Measurements from ENCODE around the gene FCHSD2. TPM values are rescaled to one million over a fixed set of nuclear protein-coding genes. Genes with fewer than 3 reads are reported as not detected.

The FCHSD2 gene
- total and polyA plus RNA-seq, 2 donors (not counting 3 experiments of a cell fraction or from before 2014, with no cell fraction given): 20.8 to 56.9 TPM

GRCh38 chr11:73004088-73004487, 138.0 kb downstream of the FCHSD2 start:
- POLR2A ChIA-PET: no interaction called here

More at GRCh38 chr11:73004088-73004487, 138.0 kb downstream of the FCHSD2 start:
- H3K4me3 ChIP-seq (replicated peaks in 1 of 3; ENCODE audit: insufficient read depth in 1 of 3, low read depth in 1 of 3, low read length in 3 of 3): no peak overlapping the region
- no peak overlapping the region for H3K9ac ChIP-seq (replicated peaks; ENCODE audit: extremely low read depth, insufficient read depth, low read length)
- H3K9me3 ChIP-seq (replicated peaks; ENCODE audit: control insufficient read depth, insufficient read depth, low read length): no peaks in the 10 kb centered on the region
- H3K4me2 ChIP-seq (ENCODE audit: insufficient read depth, low read length): no peak overlapping the region
- no peaks in the 10 kb centered on the region for H4K20me1 ChIP-seq (replicated peaks; ENCODE audit: control insufficient read depth, extremely low read depth, insufficient read depth, low read length)
- H3K4me1 ChIP-seq (ENCODE audit: control insufficient read depth, extremely low read depth, insufficient read depth, low read length): no peaks in the 10 kb centered on the region
- dilution Hi-C loops (cut with MboI; ENCODE audit: extremely low pct_ligation_motif_present, low sequenced_read_pairs): no loop called here
- no peaks in the 10 kb centered on the region for H3K9me1 ChIP-seq (replicated peaks; ENCODE audit: control insufficient read depth, extremely low read depth, insufficient read depth, low read length)
- no TSS peak for BruUV-seq (replicated peaks)
- H2AFZ ChIP-seq (ENCODE audit: low read depth, low read length): no peak overlapping the region
- DNase-seq (ENCODE audit: low read depth, low spot score) (no peak), FAIRE-seq (no peak)
- no peaks in the 10 kb centered on the region for H3K36me3 ChIP-seq (ENCODE audit: control insufficient read depth in 2 of 2, extremely low read depth in 1 of 2, insufficient read depth in 2 of 2, low read length in 2 of 2)
- intact Hi-C loops (cut with micrococcal nuclease): no loop called here
- CTCF ChIA-PET: no interaction called here
- H3K79me2 ChIP-seq (ENCODE audit: control insufficient read depth, insufficient read depth, low read length): peaks cover 17% of the 10 kb centered on the region
- TF ChIP-seq EZH2 (IDR thresholded peaks at IDR 0.05; ENCODE audit: borderline replicate concordance, low read depth, low read length, severe bottlenecking): no peak
- TF ChIP-seq MAX (IDR thresholded peaks at IDR 0.05; ENCODE audit: insufficient read depth, insufficient read length): no peak
- no peak for TF ChIP-seq JUN (IDR thresholded peaks at IDR 0.05; ENCODE audit: borderline replicate concordance, insufficient read depth, insufficient read length, low read depth)
- no peak for TF ChIP-seq POLR2AphosphoS5 (IDR thresholded peaks at IDR 0.05; ENCODE audit: insufficient read depth, low read depth, low read length)
- no peak for TF ChIP-seq MYC (IDR thresholded peaks at IDR 0.05; ENCODE audit: low read depth, low read length)
- TF ChIP-seq POLR2A (IDR thresholded peaks at IDR 0.05; ENCODE audit: low read depth, low read length): no peak
- no peak for TF ChIP-seq GATA2 (IDR thresholded peaks at IDR 0.05; ENCODE audit: insufficient read depth, insufficient read length, low read depth, low read length)
- no peak for TF ChIP-seq CTCF (IDR thresholded peaks at IDR 0.05; ENCODE audit: extremely low read depth in 1 of 2, insufficient read depth in 1 of 2, low read depth in 1 of 2, low read length in 2 of 2)
- no peak for TF ChIP-seq FOS (IDR thresholded peaks at IDR 0.05; ENCODE audit: borderline replicate concordance, insufficient read depth, low read length)
- no peak overlapping the region for H3K27ac ChIP-seq (ENCODE audit: insufficient read depth, low read depth, low read length)
- no peaks in the 10 kb centered on the region for H3K27me3 ChIP-seq (ENCODE audit: control insufficient read depth in 2 of 2, insufficient read depth in 2 of 2, low read length in 2 of 2)

Measured in endothelial cell of umbilical vein (primary cell).